ENCODE measurements around the gene FAM120A. TPM values are rescaled to one million over a fixed set of nuclear protein-coding genes. Genes with fewer than 3 reads are reported as not detected.
"Not testable (repeated sequence)": the region's sequence is repeated elsewhere in the genome, so short reads cannot be mapped to it uniquely, and the experiment has no call there.

Gene FAM120A
- total and polyA plus RNA-seq, 4 donors: 28.3 to 91.0 (median 50.3) TPM

GRCh38 chr9:93510041-93510440, 58.6 kb downstream of the FAM120A start:
- H3K27ac ChIP-seq (ENCODE audit: low read depth in 1 of 2, low read length in 2 of 2): no peak overlapping the region
- H3K9me3 ChIP-seq (ENCODE audit: control insufficient read depth in 4 of 4, low read length in 3 of 4): no peaks in the 10 kb centered on the region
- H3K4me3 ChIP-seq (ENCODE audit: low read depth in 1 of 3, low read length in 3 of 3): no peak overlapping the region
- H3K36me3 ChIP-seq (ENCODE audit: control insufficient read depth in 4 of 4, insufficient read depth in 3 of 4, low read depth in 1 of 4, low read length in 3 of 4): peaks cover 0 to 1% (median 0%) of the 10 kb centered on the region in 4 donors
- no peak overlapping the region for H3K9ac ChIP-seq (ENCODE audit: low read depth in 1 of 2, low read length in 2 of 2)
- TF ChIP-seq REST (IDR thresholded peaks at IDR 0.05): no peak
- TF ChIP-seq YY1 (IDR thresholded peaks at IDR 0.05): no peak
- TF ChIP-seq EGR1 (IDR thresholded peaks at IDR 0.05; ENCODE audit: low read depth in 2 of 2): no peak
- TF ChIP-seq JUND (IDR thresholded peaks at IDR 0.05): no peak
- no peak for DNase-seq (ENCODE audit: low spot score)
- 85% methylated on average over 7 of the region's 7 CpGs for WGBS
- H3K27me3 ChIP-seq (ENCODE audit: control insufficient read depth in 4 of 4, insufficient read depth in 4 of 4, low read length in 3 of 4): no peaks in the 10 kb centered on the region
- H3K4me1 ChIP-seq (ENCODE audit: control insufficient read depth in 4 of 4, insufficient read depth in 4 of 4, low read length in 3 of 4): peaks cover 0 to 7% (median 0%) of the 10 kb centered on the region in 4 donors

GRCh38 chr9:93511228-93511627, 59.7 kb downstream of the FAM120A start:
- WGBS: 82% methylated on average over 8 of the region's 8 CpGs
- H3K4me3 ChIP-seq (ENCODE audit: low read depth in 1 of 3, low read length in 3 of 3); H3K27ac ChIP-seq (ENCODE audit: low read depth in 1 of 2, low read length in 2 of 2); H3K27me3 ChIP-seq (ENCODE audit: control insufficient read depth in 4 of 4, insufficient read depth in 4 of 4, low read length in 3 of 4); H3K36me3 ChIP-seq (ENCODE audit: control insufficient read depth in 4 of 4, insufficient read depth in 3 of 4, low read depth in 1 of 4, low read length in 3 of 4); H3K4me1 ChIP-seq (ENCODE audit: control insufficient read depth in 4 of 4, insufficient read depth in 4 of 4, low read length in 3 of 4); H3K9me3 ChIP-seq (ENCODE audit: control insufficient read depth in 4 of 4, low read length in 3 of 4); DNase-seq (ENCODE audit: low spot score); H3K9ac ChIP-seq (ENCODE audit: low read depth in 1 of 2, low read length in 2 of 2): not testable (repeated sequence)

- WGBS: 83% methylated on average over 10 of the region's 10 CpGs
- H3K36me3 ChIP-seq (ENCODE audit: control insufficient read depth in 4 of 4, insufficient read depth in 3 of 4, low read depth in 1 of 4, low read length in 3 of 4); H3K9ac ChIP-seq (ENCODE audit: low read depth in 1 of 2, low read length in 2 of 2); H3K4me1 ChIP-seq (ENCODE audit: control insufficient read depth in 4 of 4, insufficient read depth in 4 of 4, low read length in 3 of 4); H3K9me3 ChIP-seq (ENCODE audit: control insufficient read depth in 4 of 4, low read length in 3 of 4); H3K27ac ChIP-seq (ENCODE audit: low read depth in 1 of 2, low read length in 2 of 2); H3K27me3 ChIP-seq (ENCODE audit: control insufficient read depth in 4 of 4, insufficient read depth in 4 of 4, low read length in 3 of 4); H3K4me3 ChIP-seq (ENCODE audit: low read depth in 1 of 3, low read length in 3 of 3); DNase-seq (ENCODE audit: low spot score): not testable (repeated sequence)
Observed at GRCh38 chr9:93512170-93512812, 60.8 kb downstream of the FAM120A start.

- Histone ChIP-seq H3K27ac (ENCODE audit: low read depth in 1 of 2, low read length in 2 of 2) (no peak overlapping the region), H3K9ac (ENCODE audit: low read depth in 1 of 2, low read length in 2 of 2) (no peak overlapping the region), H3K27me3 (ENCODE audit: control insufficient read depth in 4 of 4, insufficient read depth in 4 of 4, low read length in 3 of 4) (no peaks in the 10 kb centered on the region), H3K9me3 (ENCODE audit: control insufficient read depth in 4 of 4, low read length in 3 of 4) (no peaks in the 10 kb centered on the region), H3K4me1 (ENCODE audit: control insufficient read depth in 4 of 4, insufficient read depth in 4 of 4, low read length in 3 of 4) (peaks cover 0 to 2% (median 0%) of the 10 kb centered on the region in 4 donors), H3K4me3 (ENCODE audit: low read depth in 1 of 3, low read length in 3 of 3) (no peak overlapping the region), H3K36me3 (ENCODE audit: control insufficient read depth in 4 of 4, insufficient read depth in 3 of 4, low read depth in 1 of 4, low read length in 3 of 4) (peaks cover 1 to 12% (median 8%) of the 10 kb centered on the region in 4 donors)
- no peak for DNase-seq (ENCODE audit: low spot score)
- 94% methylated on average over 9 of the region's 9 CpGs for WGBS
- TF ChIP-seq RAD21 (IDR thresholded peaks at IDR 0.05) (no peak), FOXA1 (IDR thresholded peaks at IDR 0.05) (no peak)
Observed at GRCh38 chr9:93513606-93514005, 62.1 kb downstream of the FAM120A start.
